DMS114 treated with DMSO at 0.1 percent for 48 hours (cell line): ENCODE measurements around the gene CNTF.

Source experiments
- DNase-seq: peaks from one replicate; lab custom pipeline; 2025; ENCODE audit not compliant: unreplicated experiment; lab: John Stamatoyannopoulos, UW

Gene CNTF

DNA sequence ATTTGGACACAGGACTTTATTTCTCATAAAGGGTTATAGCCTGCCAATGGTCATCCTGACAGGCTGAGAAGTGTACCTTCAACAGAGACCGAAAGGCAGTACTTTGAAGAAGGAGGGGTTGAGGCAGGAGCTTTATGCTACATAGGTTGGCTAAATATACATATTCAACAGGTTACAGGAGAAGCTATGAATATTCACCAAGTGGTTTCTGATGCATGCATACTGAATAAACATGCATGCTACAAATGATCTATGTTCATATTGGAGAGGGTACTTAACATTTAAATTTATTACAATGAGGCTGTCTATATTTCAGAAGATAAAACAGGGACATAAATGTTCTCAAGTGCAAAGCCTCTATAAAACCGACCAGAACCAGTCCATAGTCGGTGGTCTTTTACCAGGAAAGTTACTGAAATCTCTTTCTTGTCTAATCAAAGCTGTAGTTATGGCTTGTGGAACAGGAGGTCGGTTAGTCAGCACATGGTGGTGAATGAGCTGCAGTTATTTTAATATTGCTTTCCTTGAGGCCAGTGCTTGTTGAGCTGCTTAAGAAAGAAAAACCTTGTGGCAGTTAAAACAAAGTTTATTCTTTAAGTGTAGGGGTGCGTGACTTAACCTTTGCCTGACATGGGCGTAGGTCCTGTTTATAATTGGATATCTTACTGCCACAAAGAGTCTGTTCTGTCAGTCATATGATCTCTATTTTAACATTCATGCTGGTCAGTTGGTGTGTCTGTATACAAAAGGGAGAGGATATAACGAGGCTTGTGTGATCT lies 19.5 kb downstream of the CNTF start:
- no peak for DNase-seq

DNA sequence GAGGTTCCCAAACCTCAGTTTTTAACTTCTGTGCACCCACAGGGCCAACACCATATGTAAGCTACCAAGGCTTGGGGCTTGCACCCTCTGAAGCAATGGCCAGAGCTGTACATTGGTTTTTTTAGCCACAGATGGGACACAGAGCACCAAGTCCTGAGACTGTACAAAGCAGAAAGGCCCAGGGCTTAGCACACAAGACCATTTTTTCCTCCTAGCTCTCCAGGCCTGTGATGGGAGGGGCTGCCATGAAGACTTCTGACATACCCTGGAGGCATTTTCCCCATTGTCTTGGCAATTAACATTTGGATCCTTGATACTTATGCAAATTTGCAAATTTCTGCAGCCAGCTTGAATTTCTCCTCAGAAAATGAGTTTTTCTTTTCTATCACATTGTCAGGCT lies 23.4 kb downstream of the CNTF start:
- DNase-seq, result no peak

DNA sequence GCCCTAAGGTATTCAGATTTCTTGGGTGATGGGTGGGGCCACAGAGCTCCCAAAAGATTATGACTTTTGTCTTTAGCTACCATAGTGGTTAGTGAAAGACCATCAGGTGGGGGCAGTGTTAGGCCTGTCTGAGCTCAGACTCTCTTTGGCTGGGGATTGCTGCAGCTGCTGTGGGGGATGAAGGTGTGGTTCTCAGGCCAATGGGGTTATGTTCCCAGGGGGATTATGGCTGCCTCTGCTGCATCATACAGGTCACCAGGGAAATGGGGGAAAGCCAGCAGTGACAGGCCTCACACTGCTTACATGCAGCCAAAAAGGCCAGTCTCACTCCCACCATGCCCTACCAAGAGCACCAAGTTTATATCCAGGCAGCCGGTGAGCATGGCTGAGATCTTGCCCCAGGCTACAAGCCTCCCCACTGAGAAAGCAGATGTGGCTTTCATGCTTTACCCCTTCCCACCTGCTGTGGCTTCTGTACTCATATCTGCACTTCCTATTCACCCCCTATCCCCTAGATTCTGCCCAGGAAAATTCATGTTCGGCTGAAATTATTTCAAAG lies 24.8 kb downstream of the CNTF start:
- DNase-seq, result no peak

DNA sequence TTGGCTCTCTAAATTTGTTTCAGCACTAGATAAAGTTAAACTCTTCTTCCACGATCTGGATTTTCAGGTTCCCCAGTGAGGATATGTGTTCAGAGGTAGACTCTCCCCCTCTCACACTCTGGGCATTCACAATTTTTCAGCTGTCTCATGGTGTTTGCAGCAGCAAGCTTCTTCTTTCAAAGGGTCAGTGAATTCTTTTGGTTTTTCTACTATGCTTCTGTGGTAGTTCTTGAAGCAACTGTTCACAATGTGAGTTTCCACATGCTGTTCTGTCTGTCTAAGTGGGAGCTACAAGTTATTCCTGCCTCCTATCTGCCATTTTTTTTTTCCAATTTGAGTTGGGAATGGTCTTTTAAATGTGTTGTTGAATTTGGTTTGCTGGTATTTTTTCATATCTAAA lies 25.4 kb downstream of the CNTF start:
- no peak for DNase-seq

DNA sequence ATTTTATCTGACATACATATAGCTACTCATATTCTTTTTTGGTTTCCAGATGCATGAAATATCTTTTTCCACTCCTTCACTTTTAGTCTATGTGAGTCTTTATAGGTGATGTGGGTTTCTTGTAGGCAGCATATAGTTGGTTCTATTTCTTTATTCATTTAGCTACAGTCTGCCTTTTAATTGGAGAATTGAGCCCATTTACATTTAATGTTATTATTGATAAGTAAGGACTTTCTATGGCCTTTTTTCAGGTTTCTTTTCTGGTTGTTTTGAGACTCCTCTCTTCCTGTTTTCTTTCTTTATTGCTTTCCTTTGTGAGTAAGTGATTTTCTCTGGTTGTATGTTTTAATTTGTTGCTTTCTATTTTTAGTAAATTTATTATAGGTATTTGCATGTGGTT lies 27.2 kb downstream of the CNTF start:
- no peak for DNase-seq

DNA sequence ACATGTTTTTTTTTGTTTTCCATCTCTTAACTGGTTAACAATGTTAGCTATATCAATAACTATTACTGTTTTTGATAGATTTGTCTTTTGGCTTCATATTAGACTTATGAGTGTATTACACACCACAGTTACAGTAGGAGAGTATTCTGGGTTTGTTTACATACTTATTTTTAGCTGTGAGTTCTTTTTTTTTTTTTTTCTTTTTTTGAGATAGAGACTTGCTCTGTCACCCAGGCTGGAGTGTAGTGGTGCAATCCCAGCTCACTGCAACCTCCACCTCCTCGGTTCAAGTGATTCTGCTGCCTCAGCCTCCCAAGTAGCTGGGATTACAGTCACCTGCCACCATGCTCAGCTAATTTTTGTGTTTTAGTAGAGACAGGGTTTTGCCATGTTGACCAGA lies 28.0 kb downstream of the CNTF start:
- no peak for DNase-seq

DNA sequence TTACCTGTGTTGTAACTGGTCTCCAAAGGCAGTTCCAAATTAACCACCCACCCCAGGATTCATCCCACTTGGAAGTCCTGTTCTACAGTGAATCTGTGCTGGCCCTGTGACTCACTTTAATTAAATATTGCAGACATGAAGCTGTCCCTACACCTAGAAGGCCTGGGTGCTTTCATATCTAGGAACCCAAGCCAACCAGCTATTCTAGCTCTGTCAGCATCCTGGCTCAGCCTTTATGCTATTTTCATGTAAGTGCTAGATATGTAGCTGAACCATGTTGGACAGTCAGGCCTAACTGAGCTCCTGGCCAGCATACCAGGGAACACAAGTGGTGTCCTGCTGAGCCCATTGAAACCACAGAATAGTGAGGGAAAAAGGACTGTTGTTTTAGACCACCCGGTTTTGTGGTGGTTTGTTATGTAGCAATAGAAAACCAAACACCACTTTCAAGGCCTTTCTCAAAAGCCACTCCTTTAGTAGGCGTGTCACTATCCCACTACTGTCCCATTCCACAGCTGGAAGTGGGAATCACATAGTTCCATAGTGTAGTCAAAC lies 30.3 kb downstream of the CNTF start:
- no peak for DNase-seq

DNA sequence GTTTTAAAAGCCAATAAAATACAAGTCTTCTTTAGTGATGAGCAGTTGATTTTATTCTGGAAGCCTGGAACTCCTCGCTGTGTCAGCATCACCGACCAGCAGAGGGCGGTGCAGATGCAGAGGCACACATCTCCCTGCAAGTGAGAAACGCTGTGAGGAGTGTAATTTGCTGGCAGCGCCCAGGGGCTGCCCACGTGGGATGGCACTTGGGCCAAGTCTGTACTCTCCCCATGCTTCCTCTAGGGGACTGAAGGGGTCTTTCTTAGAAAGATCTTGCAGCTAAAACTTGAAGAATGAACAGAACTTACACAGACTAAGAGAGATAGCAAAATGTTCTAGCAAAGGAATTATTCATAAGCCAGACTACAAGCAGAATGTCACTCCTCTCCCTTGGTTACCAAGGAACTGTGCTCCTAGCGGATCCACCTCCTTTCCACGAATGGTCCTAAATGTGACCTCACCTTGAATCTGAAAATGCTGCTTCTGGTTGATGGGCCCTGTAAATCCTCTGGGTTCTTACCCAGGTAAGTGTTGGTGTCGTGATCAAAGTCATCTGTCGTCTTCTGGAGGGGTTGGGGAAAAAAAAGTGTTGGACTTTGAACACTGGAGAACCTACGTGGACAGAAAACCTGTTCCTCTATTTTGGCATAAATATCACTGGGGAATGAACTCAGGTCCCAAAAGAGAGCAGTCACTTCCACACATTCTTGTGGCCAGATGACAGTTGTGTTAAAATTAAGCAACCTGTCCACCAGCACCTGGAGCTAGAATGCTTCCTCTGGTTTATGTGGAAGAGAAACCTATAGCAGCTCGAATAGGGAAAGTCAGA lies 31.8 kb downstream of the CNTF start:
- peak; percentile 35 for DNase-seq

DNA sequence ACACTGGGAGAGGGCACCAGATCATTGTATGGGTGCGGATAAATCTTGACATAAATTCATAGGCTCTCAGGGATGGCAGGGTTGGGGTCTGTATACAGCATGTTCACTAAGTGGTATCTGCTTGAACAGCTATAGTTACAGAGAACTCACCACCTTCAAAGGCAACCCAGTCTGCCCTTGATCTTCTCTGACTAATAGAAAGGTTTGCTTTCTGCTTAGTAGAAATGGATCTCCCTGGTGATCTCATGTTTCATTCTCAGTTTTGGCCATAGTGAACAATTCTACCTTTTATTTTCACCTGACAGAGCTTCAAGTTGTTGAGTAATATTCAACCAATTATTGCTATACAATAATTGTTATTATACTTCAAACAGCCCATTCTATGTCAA lies 32.4 kb downstream of the CNTF start:
- no peak for DNase-seq

DNA sequence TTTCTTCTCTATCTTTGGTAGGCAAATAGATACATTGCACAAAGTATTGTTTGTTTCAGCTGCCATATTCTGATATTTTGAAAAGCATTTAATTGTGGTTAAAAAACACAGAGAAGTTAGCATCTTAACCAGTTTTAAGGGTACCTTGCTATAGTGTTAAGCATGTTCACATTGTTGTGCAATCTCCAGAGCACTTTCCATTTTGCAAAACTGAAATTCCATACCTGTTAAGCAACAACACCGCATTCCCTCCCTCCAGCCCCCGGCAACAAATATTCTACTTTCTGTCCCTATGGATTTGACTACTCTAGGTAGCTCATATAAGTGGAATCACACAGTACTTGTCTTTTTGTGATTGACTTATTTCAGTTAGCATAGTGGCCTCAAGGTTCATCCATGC lies 33.9 kb downstream of the CNTF start:
- no peak for DNase-seq

DNA sequence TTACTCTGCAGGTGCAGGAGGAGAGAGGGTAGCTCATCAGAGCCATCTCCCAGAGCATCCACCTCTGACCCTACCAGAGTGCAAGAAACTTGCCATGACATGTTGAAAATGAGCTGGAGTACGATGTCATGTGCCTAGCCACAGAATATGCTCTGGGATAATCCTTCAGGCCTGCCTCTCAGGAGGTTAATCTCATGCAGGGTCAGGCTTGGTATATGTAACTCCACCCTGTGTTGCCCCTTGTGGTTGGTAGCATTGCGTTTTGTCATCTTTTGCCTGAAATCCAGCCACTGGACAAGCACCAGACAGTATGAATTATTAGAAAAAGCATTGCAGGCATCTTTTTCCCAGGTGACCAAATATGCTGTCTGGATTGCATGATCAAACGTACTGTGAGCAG lies 36.2 kb downstream of the CNTF start:
- DNase-seq, result no peak

DNA sequence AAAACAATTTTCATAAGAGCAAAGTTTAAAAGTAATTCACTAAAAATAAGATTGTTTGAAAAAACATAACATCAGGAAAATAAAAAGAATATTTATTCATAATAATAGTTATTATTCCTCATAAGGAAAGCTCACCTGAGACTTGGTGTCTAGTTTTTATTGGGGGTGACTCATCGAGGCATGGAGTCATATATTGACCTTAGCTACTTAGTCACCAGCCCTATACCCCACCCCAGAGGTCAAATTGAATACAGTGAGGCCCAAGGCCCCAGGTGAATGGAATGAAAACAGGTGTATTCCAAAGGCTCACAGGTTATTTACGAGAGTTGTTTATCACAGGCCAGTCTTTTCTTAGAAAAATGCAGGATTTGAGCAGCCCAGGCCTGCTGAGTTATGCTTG lies 36.9 kb downstream of the CNTF start:
- DNase-seq, result no peak

DNA sequence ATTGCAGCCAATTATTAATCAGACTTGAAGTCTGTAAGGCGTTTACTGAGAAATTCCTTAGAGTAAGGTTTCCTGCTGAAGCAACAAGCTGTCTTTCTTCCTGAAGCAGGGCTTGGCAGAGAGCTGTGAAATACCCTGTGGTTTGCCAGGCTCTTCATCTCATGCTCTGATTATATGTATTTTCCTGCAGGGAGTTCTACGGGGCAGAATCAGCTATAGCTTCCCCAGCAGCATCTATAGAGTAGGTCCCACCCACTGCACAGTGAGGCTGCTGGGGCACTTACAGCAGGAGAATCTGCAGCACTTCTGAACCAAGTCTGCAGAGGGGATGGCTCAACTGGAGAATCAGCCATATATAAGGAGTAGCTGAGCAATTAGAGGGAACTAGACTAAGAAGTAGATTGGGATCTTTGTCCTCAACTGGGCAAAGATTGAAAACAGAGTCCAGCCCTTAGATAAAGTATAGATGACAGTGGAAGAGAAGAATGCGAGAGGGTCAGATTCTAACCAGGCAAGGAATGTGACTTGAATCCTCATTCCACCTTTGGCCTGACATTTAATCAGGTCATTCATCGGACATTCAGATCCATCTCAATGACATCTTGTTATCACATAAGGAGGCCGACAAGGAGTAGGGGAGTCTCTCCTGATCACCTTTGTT lies 37.6 kb downstream of the CNTF start:
- DNase-seq, result no peak

DNA sequence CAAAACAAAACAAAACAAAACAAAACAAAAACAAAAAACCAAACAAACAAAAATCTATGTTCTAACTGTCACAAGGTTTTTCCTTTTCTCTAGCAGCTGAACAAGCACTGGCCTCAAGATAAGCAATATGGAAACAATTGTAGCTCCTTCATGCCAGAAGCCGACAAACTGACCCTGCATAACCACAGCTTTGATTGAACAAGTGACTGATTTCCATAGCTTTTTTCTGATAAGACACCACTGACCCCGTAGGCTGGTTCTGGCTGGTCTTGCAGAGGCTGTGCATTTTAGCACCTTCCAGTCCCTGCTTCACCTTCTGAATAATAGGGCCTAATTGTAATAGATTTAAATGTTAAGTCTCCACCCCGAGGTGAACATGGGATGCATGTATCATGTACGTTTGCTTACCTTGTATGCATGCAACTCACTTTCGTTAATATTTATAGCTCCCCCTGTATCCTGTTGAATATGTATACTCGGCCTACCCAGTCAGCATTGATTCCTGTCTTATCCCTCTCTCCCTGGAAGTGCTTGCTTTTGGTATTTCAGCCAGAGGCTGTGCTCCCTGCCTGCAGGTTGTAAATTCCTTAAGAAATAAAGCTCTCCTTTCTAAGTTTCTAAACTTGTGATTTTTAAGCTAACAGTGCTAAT lies 49.6 kb downstream of the CNTF start:
- DNase-seq, result no peak

DNA sequence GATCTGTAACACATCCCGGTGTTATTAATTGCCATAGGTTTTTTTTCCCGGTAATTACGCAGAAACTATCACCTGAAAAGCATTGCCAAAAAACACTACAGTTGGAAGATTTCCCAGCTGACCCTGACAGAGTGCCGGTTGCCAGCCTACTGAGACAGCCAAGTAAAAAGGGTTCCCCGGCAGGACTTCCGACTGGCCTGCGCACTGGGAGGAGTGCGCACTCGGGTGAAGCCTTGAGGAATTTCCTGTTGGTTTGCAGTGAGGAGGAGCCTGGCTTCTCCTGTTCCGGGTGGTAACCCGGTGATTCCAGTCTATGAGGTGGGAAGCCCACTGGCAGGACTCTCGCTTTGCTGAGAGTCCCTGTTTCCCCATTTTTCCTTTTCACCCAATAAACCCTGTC lies 52.1 kb downstream of the CNTF start:
- no peak for DNase-seq
